IMR-90 (cell line): ENCODE measurements around the gene TREM1. TPM values are rescaled to one million over a fixed set of nuclear protein-coding genes. Genes with fewer than 3 reads are reported as not detected.

Experiments
- ATAC-seq: fragments of 200-7000 bp; cut with Tn5 transposase; 2 replicates; pipeline ENCODE4 v1.9.1; 2020; ENCODE audit warnings: low read depth, mild to moderate bottlenecking, moderate library complexity
- BruUV-seq: library from RNA; stranded (reverse); fragments of 400-500 nt; replicated peaks from 2 replicates; lab custom pipeline; 2021; lab: Mats Ljungman, UMichigan
- CTCF ChIA-PET: fragments of 300-600 bp; formaldehyde crosslinking; extraction: SDS; loops from one replicate; lab custom pipeline; 2021; ENCODE audit warnings: antibody characterized with exemption; lab: Yijun Ruan, JAX
- POLR2A ChIA-PET: fragments of 300-600 bp; sonication (Branson Sonifier 250); formaldehyde crosslinking; loops from one replicate; lab custom pipeline; 2022; ENCODE audit warnings: antibody characterized with exemption; ENCODE audit not compliant: unreplicated experiment; lab: Charles Lee
- DNase-seq: peaks from one replicate; pipeline ENCODE4 v3.0.0; 2013
- H2AFZ ChIP-seq: replicated peaks from 2 replicates; pipeline ENCODE3; 2013; ENCODE audit warnings: low read length, mild to moderate bottlenecking; ENCODE audit not compliant: poor library complexity
- H2AK5ac ChIP-seq: 2 replicates; pipeline ENCODE4 v1.6.1; 2013; ENCODE audit warnings: low read depth, low read length, inconsistent platforms
- H2AK9ac ChIP-seq: replicated peaks from 2 replicates; pipeline ENCODE3; 2013; ENCODE audit warnings: mild to moderate bottlenecking, low read depth, low read length, moderate library complexity; ENCODE audit not compliant: poor library complexity
- H2BK120ac ChIP-seq: 2 replicates; pipeline ENCODE4 v1.6.1; 2013; ENCODE audit warnings: low read depth, low read length, inconsistent platforms
- H2BK15ac ChIP-seq: 3 replicates; pipeline ENCODE4 v1.6.1; 2013; ENCODE audit warnings: low read depth, low read length, inconsistent platforms
- H2BK20ac ChIP-seq: 2 replicates; pipeline ENCODE4 v1.6.1; 2013; ENCODE audit warnings: low read depth, mild to moderate bottlenecking, inconsistent platforms, low read length, moderate library complexity
- H2BK5ac ChIP-seq: 2 replicates; pipeline ENCODE4 v1.6.1; 2013; ENCODE audit warnings: mild to moderate bottlenecking, low read depth, low read length, inconsistent platforms; ENCODE audit not compliant: poor library complexity, severe bottlenecking
- H3K14ac ChIP-seq: replicated peaks from 2 replicates; pipeline ENCODE4 v1.6.1; 2013; ENCODE audit warnings: low read depth, low read length, inconsistent platforms
- H3K18ac ChIP-seq: 2 replicates; pipeline ENCODE4 v1.6.1; 2013; ENCODE audit warnings: low read depth, low read length, control low read depth
- H3K23ac ChIP-seq: 2 replicates; pipeline ENCODE4 v1.6.1; 2013; ENCODE audit warnings: low read depth, low read length, inconsistent platforms
- H3K27ac ChIP-seq: 2 replicates; pipeline ENCODE4 v1.5.1; 2013; ENCODE audit warnings: mild to moderate bottlenecking, control low read depth, low read length; ENCODE audit not compliant: insufficient read depth
- H3K27me3 ChIP-seq: 2 replicates; pipeline ENCODE4 v1.6.1; 2013; ENCODE audit warnings: low read length; ENCODE audit not compliant: control insufficient read depth, insufficient read depth
- H3K36me3 ChIP-seq: 2 replicates; pipeline ENCODE4 v1.6.1; 2013; ENCODE audit warnings: low read length, mixed read lengths; ENCODE audit not compliant: control insufficient read depth, insufficient read depth
- H3K4ac ChIP-seq: 2 replicates; pipeline ENCODE4 v1.6.1; 2013; ENCODE audit warnings: low read depth, low read length, inconsistent platforms
- H3K4me1 ChIP-seq: 2 replicates; pipeline ENCODE4 v1.6.1; 2013; ENCODE audit warnings: low read length, mixed read lengths; ENCODE audit not compliant: control insufficient read depth, insufficient read depth
- H3K4me2 ChIP-seq: 2 replicates; pipeline ENCODE4 v1.6.1; 2013; ENCODE audit warnings: low read depth, mild to moderate bottlenecking, control low read depth, low read length, moderate library complexity
- H3K4me3 ChIP-seq: 2 replicates; pipeline ENCODE4 v1.5.1; 2013; ENCODE audit warnings: low read depth, mild to moderate bottlenecking, control low read depth, low read length, moderate library complexity; ENCODE audit not compliant: insufficient read depth
- H3K56ac ChIP-seq: 2 replicates; pipeline ENCODE4 v1.6.1; 2013; ENCODE audit warnings: low read length, inconsistent platforms; ENCODE audit not compliant: insufficient read depth; ENCODE audit errors: extremely low read depth
- H3K79me1 ChIP-seq, 2 experiments: 2 replicates each; pipeline ENCODE4 v1.6.1; 2013; ENCODE audit warnings: low read length in 2 of 2, inconsistent platforms in 1 of 2, low read depth in 1 of 2
- H3K9ac ChIP-seq: 2 replicates; pipeline ENCODE4 v1.6.1; 2013; ENCODE audit warnings: low read depth, low read length, control low read depth
- H3K9me1 ChIP-seq: 2 replicates; pipeline ENCODE4 v1.6.1; 2013; ENCODE audit warnings: low read length, inconsistent platforms; ENCODE audit not compliant: insufficient read depth
- H3K9me3 ChIP-seq: 2 replicates; pipeline ENCODE4 v1.6.1; 2013; ENCODE audit warnings: low read length; ENCODE audit not compliant: control insufficient read depth, insufficient read depth
- H4K20me1 ChIP-seq: 2 replicates; pipeline ENCODE4 v1.6.1; 2013; ENCODE audit warnings: low read length, inconsistent platforms; ENCODE audit not compliant: insufficient read depth
- H4K5ac ChIP-seq: 2 replicates; pipeline ENCODE4 v1.6.1; 2013; ENCODE audit warnings: mild to moderate bottlenecking, low read depth, low read length, control low read depth
- H4K8ac ChIP-seq, 2 experiments: 2 replicates each; pipeline ENCODE4 v1.6.1; 2013; ENCODE audit warnings: low read depth in 2 of 2, low read length in 2 of 2, control low read depth in 1 of 2, inconsistent platforms in 1 of 2
- H4K91ac ChIP-seq: 2 replicates; pipeline ENCODE4 v1.6.1; 2013; ENCODE audit warnings: low read depth, low read length, inconsistent platforms; ENCODE audit not compliant: insufficient read depth
- BHLHE40 ChIP-seq: fragments of 150-350 bp; IDR thresholded peaks from 2 replicates; pipeline ENCODE4 v1.6.1; 2016; ENCODE audit warnings: mild to moderate bottlenecking, low read depth, low read length
- CEBPB ChIP-seq: IDR thresholded peaks from 2 replicates; pipeline ENCODE4 v1.6.1; 2012; ENCODE audit warnings: low read depth, low read length, improper control_type of control experiment
- CHD1 ChIP-seq: IDR thresholded peaks from 2 replicates; pipeline ENCODE4 v1.6.1; 2012; ENCODE audit warnings: low read depth, low read length, improper control_type of control experiment
- CTCF ChIP-seq: conservative IDR thresholded peaks from 2 replicates; pipeline ENCODE4 v1.5.1; 2012; ENCODE audit warnings: mild to moderate bottlenecking, low read depth, low read length, improper control_type of control experiment
- ELK1 ChIP-seq: fragments of 150-350 bp; IDR thresholded peaks from 2 replicates; pipeline ENCODE4 v1.6.1; 2016; ENCODE audit warnings: low read depth, mild to moderate bottlenecking, low read length, moderate library complexity, borderline replicate concordance
- FOS ChIP-seq: fragments of 150-350 bp; IDR thresholded peaks from 2 replicates; pipeline ENCODE4 v1.6.1; 2016; ENCODE audit warnings: low read depth, low read length
- MAFK ChIP-seq: IDR thresholded peaks from 2 replicates; pipeline ENCODE4 v1.6.1; 2012; ENCODE audit warnings: low read depth, low read length, improper control_type of control experiment
- MAZ ChIP-seq: IDR thresholded peaks from 2 replicates; pipeline ENCODE4 v1.6.1; 2012; ENCODE audit warnings: low read depth, mild to moderate bottlenecking, low read length, improper control_type of control experiment, moderate library complexity, borderline replicate concordance
- MXI1 ChIP-seq: IDR thresholded peaks from 2 replicates; pipeline ENCODE4 v1.6.1; 2012; ENCODE audit warnings: low read depth, mild to moderate bottlenecking, low read length, moderate library complexity, borderline replicate concordance
- NFE2L2 ChIP-seq: fragments of 150-350 bp; IDR thresholded peaks from 2 replicates; pipeline ENCODE4 v1.6.1; 2016; ENCODE audit warnings: low read depth, mild to moderate bottlenecking, low read length
- POLR2A ChIP-seq: IDR thresholded peaks from 2 replicates; pipeline ENCODE4 v1.6.1; 2012; ENCODE audit warnings: mild to moderate bottlenecking, low read depth, low read length
- RAD21 ChIP-seq: IDR thresholded peaks from 2 replicates; pipeline ENCODE4 v1.6.1; 2012; ENCODE audit warnings: low read length, improper control_type of control experiment
- RCOR1 ChIP-seq: IDR thresholded peaks from 2 replicates; pipeline ENCODE4 v1.6.1; 2012; ENCODE audit warnings: mild to moderate bottlenecking, low read length, improper control_type of control experiment; ENCODE audit not compliant: insufficient replicate concordance
- RFX5 ChIP-seq: IDR thresholded peaks from 2 replicates; pipeline ENCODE4 v1.8.0; 2012; ENCODE audit warnings: low read depth, mild to moderate bottlenecking, low read length, moderate library complexity
- SMC3 ChIP-seq: fragments of 150-350 bp; IDR thresholded peaks from 2 replicates; pipeline ENCODE4 v1.6.1; 2016; ENCODE audit warnings: low read depth, mild to moderate bottlenecking, antibody characterized with exemption, low read length, moderate library complexity
- USF2 ChIP-seq: fragments of 150-350 bp; IDR thresholded peaks from 2 replicates; pipeline ENCODE4 v1.6.1; 2017; ENCODE audit warnings: mild to moderate bottlenecking, antibody characterized with exemption, low read length, low read depth
- WGBS, 2 experiments: methylation state at CpG; one replicate each; pipeline versions ENCODE4 v1.1.5 to v1.1.7; 2013; ENCODE audit warnings: missing lambda C conversion rate in 2 of 2; ENCODE audit not compliant: insufficient read length in 1 of 2; ENCODE audit errors: extremely low coverage in 2 of 2; 5-methylcytosine and 5-hydroxymethylcytosine counted together
- dilution Hi-C: fragments of 300-500 bp; cut with HindIII; formaldehyde crosslinking; loops from one replicate; pipeline ENCODE4 v1.14.3; 2018; ENCODE audit warnings: low sequenced_read_pairs; ENCODE audit not compliant: unreplicated experiment
- in situ Hi-C: fragments of 300-500 bp; cut with MboI; formaldehyde crosslinking; loops from 3 replicates; pipeline ENCODE4 v1.14.3; 2019; ENCODE audit warnings: low sequenced_read_pairs, inconsistent platforms, mixed read lengths
- intact Hi-C: fragments of 100-400 bp; cut with micrococcal nuclease; formaldehyde crosslinking; loops from 2 replicates; pipeline ENCODE4 v1.10.0; 2022
- polyA plus RNA-seq, 3 experiments: library from polyadenylated mRNA; depleted of rRNA; stranded (reverse); fragments of >200 nt; gene quantifications; 2 replicates each; pipeline ENCODE4 v1.2.3, GENCODE V29; 2012; ENCODE audit warnings: low replicate concordance in 1 of 3
- total RNA-seq: library from RNA; depleted of rRNA; stranded (reverse); fragments of >200 nt; gene quantifications from 2 replicates; pipeline ENCODE4 v1.2.3, GENCODE V29; 2012

TREM1 gene
- total and polyA plus RNA-seq, 2 of the 4 experiments (the other 2 are of a cell fraction): not detected

- H4K20me1 ChIP-seq: no peaks in the 10 kb centered on the region
- dilution Hi-C loops (no loop called here), intact Hi-C loops (no loop called here), in situ Hi-C loops (no loop called here)
- H4K8ac ChIP-seq: no peak overlapping the region
- H3K36me3 ChIP-seq: no peaks in the 10 kb centered on the region
- no peak overlapping the region for H4K5ac ChIP-seq
- no peak overlapping the region for H3K56ac ChIP-seq
- H2BK20ac ChIP-seq: no peak overlapping the region
- no peak overlapping the region for H3K4me2 ChIP-seq
- no peaks in the 10 kb centered on the region for H3K79me1 ChIP-seq
- no peak overlapping the region for H2BK15ac ChIP-seq
- no peak overlapping the region for H3K4me3 ChIP-seq
- DNase-seq (no peak), ATAC-seq (no peak)
- ChIA-PET CTCF (no interaction called here), POLR2A (no interaction called here)
- no peaks in the 10 kb centered on the region for H3K9me1 ChIP-seq
- no peak overlapping the region for H3K18ac ChIP-seq
- H3K27me3 ChIP-seq: peaks cover 9% of the 10 kb centered on the region
- no peak overlapping the region for H2AK9ac ChIP-seq
- WGBS, 2 experiments: no CpG with 5 or more reads among the region's 1 CpG
- no peak overlapping the region for H2BK5ac ChIP-seq
- H3K14ac ChIP-seq: no peak overlapping the region
- no peak overlapping the region for H3K4ac ChIP-seq
- TF ChIP-seq NFE2L2: no peak
- TF ChIP-seq MXI1: no peak
- TF ChIP-seq FOS: no peak
- TF ChIP-seq POLR2A: no peak
- no peak for TF ChIP-seq BHLHE40
- TF ChIP-seq CHD1: no peak
- TF ChIP-seq CTCF: no peak
- TF ChIP-seq USF2: no peak
- no peak for TF ChIP-seq RFX5
- TF ChIP-seq SMC3: no peak
- no peak for TF ChIP-seq RAD21
- TF ChIP-seq ELK1: no peak
- TF ChIP-seq MAZ: no peak
- TF ChIP-seq CEBPB: no peak
- TF ChIP-seq RCOR1: no peak
- TF ChIP-seq MAFK: no peak
- BruUV-seq: no TSS peak
- no peak overlapping the region for H3K27ac ChIP-seq
- no peak overlapping the region for H3K23ac ChIP-seq
- H3K9me3 ChIP-seq: no peaks in the 10 kb centered on the region
- H3K4me1 ChIP-seq: no peaks in the 10 kb centered on the region
- no peak overlapping the region for H2AK5ac ChIP-seq
- H2AFZ ChIP-seq: no peak overlapping the region
- no peak overlapping the region for H3K9ac ChIP-seq
- no peak overlapping the region for H4K91ac ChIP-seq
- no peak overlapping the region for H2BK120ac ChIP-seq
Measured at GRCh38 chr6:41291717-41292116, 5.2 kb upstream of the TREM1 start.
